NCI-H226 (cell line): ENCODE data around the gene TEPSIN.

Experiments
- DNase-seq: peaks from one replicate; pipeline ENCODE4 v3.0.0-alpha.2; 2015

The TEPSIN gene

DNA sequence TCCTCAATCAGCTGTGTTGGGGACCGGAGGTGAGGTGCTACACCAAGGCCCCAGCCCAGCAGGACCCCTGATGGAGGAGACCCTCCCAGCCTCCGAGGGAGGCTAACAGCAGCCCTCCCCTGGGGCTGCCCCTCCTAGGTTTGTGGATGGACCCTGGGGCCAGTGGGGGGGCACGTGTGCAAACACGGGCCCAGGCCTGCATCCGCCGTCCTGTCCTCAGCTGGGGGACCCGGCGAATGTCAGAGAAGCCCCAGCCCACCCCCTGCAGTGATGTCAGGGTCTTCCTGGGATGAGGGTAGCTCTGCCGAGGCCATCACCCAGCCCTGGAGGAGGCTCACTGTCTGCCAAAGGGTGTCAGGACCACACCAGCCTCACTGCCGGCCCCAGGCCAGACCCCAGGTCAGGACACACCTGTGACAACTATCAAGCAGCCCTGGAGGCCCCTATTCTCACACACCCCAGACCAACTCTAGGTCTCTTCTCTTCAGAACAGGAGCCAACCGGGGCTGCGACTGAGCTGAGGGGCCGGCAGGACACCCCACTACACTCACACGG, 42.8 kb downstream of the TEPSIN start:
- DNase-seq = no peak

DNA sequence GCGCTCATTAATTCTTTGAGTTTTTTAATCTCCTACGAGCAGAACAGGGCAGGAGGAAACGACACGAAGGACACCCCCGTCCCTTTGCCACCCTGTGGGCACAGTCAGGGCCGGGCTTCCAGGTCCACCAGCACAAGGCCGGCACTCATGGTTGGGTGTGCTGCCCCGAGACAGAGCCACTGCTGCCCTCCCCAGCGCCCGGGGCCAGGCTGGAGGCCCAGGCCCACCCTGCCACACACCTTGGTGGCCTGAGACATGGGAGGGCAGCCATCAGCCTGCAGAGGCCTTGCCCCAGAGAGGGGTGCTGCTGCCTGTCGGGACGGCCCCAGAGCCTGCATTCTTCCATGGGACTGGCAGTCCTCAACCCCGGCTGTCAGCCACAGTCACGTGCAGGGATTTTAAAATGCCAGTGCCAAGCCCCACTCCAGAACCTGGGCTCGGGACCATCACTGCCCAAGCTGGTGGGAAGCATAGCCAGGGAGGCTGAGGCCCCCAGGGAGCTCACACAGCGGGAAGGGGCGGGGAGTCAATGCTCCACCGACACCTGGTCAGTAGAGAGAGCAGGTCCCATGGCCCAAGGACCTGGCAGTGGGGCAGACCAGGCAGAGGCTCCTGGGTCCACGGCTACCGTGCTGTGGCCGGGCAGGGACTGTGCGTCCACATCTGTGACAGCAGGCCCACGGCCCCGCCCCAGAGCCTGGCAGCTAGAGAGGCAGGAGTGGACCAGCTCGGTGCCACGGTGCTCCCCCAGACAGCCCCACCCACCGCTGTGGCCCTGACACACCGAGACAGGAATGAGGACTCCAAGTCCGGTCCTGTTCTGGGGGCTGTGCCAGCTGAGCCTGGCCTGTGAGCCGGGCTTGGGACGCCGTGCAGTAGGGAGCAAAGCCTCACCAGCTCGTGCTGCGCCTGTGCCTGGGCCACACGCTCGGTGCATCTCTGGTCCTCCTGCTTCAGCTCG, 43.6 kb downstream of the TEPSIN start:
- DNase-seq = no peak

DNA sequence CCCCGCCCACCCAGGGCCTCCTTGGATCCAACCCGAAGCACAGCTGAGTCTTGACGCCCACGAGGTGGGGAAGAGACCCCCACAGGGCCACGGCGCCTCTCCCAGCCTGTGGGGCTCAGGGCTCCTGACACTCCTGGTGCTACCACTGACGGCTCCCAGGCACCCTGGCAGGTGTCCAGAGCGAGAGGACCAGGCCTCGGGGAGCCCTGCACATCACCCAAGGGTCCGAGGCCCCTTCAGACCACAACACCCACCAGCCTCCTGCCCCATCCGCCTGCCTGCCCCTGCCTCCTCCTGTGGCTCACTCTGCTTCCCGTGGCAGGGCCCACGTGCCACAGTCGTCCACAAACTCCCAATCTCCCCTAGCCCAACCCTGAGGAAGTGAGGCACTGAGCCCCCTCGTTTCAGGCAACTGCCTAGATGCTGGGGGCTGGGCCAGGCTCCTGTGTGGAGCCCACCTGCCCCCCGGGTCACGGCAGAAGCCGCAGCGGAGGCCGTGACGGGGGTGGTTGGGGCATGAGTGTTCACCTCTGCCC, 44.6 kb downstream of the TEPSIN start:
- no peak for DNase-seq

DNA sequence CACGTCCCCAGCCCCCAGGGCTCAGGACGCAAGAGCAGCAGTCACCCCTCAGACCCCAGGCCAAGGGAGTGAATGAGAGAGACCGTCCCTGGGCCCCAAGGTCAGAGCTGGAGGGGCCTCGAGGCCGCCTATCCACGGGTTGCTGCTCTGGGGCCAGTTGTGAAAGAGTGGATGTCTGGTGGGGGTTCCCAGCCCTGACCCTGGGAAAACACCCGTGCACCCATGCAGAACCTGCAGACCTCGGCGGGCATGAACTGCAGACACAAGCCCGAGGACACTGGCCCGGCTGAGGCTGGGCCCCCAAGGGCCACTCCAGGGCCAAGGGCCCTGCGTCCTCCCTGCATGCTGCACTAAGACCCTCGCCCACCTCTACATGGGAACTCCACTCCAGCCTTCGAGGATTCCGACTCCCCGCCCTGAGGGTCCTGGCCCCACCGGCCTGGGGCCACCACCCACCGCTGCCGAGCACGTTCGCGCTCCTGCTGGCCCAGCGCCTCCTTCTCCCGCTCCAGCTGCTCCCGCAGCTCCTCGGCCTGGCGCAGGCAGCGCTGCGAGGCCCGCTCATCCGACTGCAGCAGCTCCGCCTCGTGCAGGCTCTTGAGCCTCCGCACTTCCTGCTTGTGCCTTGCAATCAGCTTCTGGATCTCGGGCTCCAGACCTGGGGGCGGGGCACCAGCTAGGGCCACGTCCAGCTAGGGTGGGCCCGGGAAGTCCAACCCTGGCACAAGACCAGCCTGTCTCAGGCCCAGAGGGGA, 45.2 kb downstream of the TEPSIN start:
- no peak for DNase-seq

DNA sequence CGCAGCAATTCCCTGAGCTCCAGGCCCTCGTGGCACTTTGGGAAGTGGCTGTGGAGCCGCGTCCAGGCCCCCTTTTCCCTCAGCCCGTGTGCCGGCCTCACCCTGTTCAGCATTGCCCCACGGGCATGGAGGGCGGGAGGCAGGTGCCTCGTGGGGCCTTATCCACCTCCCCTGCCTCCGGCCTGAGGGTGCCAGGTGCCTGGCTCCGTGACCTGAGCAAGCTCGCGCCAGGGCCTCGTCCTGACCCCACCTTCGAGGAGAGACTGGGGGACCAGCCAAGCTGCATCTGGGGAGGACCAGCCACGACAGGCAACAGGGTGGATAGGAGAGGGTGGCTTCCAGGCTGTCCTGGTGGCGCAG, 45.8 kb downstream of the TEPSIN start:
- DNase-seq = no peak

DNA sequence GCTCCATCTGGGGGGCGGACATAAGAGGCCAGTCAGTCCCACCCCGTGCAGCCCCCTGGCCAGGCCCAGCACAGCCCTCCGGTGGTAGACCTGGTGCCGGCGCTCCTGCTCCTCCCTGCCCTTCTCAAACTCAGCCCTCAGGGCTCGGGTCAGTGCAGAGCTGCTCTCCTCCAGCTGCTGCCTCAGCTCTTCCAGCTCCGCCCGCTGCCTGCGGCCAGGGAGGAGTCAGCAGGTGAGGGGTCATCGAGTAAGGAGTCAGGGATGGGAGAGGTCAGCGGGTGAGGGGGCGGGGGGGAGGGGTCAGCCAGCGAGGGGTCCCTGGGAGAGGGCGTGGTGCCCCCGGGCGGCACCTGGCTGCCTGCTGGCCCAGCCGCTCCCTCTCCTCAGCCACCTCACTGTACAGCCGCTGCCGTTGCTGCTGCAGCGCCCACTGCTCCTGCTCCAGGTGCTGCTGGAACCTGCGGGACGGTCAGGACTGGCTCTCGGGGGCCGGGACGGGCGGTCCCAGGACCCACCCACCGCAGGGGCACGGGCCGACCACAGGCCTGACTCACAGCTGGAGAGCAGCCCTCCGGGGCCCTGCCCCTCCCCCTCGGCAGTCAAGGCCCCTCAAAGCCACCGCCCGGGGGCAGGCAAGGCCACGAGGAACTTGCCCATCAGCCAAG, 46.3 kb downstream of the TEPSIN start:
- no peak for DNase-seq

DNA sequence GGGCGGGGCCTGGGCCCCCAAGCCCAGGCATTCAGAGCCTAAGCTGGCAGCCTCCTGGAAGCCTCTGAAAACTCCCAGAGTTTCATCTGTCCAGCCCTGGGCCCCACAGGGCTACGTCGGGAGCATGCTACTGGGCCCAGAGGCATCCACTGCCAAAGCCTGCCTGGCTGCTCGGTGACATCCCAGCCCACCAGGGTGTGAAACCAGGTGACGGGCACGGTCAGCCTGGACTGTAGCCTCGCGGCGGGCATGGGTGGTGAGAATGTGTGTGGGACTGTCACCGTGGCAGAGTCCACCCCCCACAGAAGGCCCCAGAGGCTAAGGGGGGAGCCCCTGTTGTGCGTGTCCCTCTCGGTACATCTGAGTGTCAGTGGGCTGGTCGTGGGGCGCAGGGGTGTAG, 47.2 kb downstream of the TEPSIN start:
- no peak for DNase-seq

DNA sequence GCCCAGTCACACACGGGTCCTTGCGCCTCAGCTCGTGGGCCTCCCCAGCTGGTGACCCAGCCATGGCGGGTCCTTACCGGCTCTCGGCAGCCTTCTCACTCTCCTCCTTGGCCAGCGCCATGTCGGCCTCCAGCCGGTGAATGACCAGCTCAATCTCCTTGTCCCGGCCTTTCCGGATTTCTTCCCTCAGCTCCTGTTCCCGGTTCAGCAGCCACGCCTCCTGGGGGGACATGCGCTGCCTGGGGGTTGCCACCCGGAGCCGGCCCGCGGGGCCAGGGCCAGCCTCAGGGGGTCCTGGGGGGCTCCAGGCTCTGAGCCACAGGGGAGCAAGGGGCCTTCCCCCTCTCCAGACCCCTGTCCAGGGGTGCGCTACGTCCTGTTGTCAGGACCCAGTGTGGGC, 47.7 kb downstream of the TEPSIN start:
- no peak for DNase-seq

DNA sequence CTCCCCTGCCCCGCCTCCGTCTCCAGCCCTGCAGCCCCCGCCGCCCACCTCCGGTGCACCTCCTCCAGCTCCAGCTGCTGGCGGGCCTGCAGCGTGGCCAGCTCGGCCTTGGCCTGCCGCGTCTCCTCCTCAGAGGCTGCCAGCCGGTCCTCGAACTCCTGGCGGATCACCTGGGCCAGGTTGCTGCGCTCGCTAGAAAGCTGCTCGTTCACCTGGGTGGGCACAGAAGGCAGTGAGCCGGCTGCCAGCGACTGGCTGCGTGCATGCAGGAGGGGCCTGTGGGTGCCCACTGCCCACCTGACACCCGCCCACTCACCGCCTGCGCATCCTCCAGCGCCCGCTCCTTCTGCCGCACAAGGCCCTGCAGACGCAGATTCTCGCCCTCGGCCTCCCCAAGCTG, 48.3 kb downstream of the TEPSIN start:
- DNase-seq = no peak

DNA sequence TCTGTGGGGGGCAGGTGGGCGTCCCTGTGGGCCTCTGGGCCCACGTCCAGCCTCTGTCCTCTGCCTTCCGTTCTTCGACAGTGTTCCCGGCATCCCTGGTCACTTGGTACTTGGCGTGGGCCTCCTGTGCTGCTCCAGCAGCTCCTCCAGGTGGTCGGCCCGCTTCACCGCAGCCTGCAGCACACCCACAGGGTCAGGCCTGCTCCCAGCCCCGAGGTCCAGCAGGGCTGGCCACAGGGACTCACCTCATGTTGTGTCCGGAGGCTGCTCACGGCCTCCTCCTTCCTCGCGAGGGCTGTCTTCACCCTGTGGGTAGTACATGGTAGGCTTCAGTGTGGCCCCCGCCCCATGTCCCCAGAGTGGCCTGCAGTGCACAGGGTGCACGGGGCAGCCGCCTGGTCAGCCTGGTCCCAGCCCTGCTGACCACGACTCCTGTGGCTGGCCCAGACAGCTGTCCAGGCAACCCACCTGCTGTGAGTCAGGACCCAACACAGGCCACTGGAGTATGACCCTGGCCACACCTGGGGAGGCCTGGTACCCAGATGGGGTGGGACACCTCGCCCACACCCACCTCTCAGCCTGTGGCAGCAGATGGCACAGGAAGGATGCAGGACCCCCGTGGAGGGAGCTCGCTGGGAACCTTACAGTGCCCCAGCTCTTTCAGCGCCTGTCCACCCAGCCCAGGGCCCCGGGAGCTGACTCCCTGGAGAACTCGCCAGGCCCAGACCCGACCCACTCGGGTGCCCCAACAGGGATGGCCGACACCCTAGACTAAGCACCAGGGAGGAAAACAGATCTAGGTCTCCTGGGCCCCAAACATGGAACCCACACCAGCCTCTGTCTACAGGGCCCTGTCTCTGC, 49.0 kb downstream of the TEPSIN start:
- DNase-seq = no peak

DNA sequence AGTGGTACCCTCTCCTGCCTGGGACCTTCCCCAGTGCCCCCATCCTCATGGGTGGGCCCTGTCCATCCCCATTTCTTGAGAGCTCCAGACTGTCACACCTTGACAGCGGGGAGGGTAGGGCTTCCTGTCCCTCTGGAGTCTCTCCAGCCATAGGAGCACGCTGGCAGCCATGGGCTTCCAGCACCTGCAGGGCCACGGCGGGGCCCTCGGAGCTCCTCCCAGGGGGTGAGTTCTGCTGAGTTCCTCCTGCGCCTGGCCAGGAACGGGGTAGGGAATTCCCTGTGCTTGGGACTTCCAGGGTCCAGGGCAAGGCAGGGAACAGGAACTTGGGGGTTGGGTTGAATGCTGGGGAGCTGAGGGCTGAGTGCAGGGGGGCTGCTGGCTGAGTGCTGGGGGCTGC, 49.8 kb downstream of the TEPSIN start:
- DNase-seq = no peak

DNA sequence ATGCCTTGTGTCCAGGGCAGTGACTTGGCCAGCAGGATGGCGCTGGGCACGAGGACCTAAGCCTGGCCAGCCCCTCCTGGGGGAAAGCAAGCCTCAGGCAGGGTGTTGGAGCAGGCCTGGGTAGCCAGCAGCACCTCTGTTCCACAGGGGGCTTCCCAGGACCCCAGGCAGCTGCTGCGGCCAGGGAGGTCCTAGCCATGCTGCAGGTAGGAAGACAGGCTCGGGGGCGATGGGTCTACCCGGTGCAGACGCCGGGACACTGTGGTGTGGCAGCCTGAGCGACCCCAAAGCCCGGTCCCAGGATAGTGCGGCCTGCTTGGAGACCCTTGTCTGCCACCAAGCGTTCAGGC, 50.4 kb downstream of the TEPSIN start:
- no peak for DNase-seq

DNA sequence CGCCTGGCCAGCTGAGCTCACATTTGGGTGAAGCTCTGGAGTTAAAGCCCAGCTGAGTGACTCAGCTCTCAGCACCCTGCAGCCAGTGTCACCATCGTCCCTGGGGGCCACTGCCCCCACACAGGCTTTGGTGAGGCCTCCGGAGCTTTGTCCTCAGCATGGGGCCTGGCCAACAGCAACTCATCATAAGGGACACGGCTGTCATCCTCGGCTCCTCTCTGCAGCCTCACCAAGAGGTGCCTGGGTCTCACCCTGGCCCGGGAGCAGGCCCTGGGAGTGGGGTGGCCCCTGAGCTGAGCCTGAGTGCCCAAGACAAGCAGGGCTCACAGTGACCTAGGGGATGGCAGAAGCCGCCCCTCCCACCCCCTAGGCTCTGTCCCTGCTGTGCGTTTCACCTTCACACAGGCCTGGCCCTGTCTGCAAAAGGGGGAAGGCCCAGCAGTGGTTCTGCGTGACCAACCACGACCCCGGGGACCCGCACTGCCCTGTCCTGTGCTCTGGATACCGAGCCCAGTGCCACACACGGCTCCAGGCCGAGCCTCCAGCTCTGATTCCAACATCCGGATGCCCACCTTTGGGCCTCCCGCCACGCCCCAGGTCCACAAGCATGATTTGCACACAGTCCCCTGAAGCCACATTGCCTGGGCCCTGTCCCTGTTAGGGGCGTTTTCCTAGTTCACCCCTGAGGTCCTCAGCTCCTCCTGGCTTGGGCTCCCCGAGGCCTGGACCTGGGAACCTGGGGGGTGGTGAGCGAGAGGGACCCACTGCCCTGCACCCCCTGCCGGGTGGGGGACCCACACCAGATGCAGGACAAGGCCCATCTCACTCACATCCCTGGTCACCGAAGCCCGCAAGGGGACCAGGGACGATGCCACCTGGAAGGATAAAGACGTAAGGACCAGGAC, 51.0 kb downstream of the TEPSIN start:
- no peak for DNase-seq

DNA sequence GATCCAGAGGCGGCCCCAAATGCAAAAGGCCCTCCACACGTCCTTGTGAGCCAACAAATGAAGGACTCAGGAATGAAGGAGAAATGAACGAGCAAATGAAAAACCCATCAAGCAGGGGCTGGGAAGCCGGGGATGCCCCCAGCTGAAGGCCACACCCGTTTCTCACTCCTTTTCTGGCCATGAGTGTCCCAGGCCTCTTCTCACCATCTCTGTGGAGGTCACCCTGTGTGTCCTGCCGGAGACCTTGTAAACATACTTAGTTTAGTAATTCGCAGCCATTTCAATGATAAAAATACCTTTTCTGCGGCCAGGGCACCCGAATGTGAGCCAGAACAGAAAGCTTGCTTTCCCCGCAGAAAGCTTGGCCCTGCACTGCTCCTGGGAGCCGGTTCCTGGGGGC, 51.7 kb downstream of the TEPSIN start:
- DNase-seq = no peak

DNA sequence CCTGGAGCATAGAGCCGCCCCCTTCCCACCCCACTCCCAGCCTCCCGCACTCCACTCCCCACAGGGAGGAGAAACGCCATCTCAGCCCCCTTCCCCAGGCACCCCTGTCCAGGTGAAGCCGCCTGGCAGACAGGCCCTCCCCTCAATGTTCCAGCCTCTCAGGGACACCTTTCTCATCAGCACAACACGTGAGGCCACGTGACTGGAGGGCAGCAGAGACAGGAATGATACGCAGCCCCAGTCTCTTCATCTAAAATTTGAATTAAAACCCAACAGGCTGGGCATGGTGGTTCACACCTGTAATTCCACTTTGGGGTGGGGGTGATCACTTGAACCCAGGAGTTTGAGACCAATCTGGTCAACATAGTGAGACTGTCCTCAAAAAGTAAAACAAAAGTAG, 52.7 kb downstream of the TEPSIN start:
- no peak for DNase-seq

DNA sequence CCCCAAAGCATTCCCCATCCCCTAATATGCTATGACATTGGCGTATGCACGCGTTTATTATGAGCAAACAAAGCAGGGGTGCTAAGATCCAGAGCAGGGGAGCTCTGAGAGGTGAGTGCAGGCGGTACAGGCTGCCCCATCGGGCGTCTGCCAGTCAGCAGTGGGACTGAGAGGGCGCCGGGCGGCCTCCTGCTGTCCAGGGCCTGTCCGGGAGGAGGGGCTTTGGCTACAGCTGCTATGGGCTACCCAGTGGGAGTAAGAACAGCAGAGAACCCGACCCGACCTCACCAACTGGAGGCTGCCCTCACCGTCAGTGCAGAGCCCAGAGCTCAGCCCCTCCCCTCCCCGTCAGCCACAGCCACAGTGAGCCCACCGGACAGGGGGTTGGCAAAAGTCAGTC, 54.3 kb downstream of the TEPSIN start:
- DNase-seq = no peak

DNA sequence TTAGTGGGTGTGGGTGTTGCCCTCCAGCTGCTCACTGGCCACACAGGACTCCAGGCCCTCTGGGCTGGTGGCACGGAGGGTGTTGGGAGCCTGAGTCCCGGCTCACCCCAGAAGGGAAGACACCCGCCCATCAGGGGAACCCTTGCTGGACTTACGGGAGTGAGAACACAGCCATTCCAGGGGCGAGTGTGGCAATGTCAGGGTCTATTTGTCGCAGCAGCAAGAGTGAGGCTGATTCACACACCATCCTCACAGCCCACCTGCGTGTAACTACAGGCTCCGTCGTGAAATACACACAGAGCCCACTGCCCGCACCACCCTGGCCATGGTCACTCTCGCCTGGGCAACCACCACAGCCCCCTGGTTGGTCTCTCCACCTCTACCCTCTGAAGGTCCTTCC, 55.0 kb downstream of the TEPSIN start:
- no peak for DNase-seq

DNA sequence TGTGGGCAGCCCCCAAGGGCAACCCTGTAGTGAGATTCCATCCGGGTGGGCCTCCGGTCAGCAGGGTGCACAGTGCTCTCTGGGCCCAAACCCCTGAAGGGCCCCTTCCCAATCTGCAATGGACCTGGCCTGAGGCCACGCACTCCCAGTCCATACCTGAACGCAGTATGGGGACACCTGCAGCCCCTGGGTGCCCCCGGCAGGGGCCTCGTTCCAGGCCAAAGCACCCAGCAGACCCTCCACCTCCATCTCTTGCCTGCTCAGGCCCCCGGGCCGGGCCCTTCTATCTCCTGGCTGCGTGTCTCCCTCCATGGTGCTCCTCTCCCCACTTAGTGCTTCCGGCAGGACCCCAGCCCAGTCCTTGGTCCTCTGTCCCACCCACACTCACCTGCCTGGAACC, 55.5 kb downstream of the TEPSIN start:
- DNase-seq = no peak

DNA sequence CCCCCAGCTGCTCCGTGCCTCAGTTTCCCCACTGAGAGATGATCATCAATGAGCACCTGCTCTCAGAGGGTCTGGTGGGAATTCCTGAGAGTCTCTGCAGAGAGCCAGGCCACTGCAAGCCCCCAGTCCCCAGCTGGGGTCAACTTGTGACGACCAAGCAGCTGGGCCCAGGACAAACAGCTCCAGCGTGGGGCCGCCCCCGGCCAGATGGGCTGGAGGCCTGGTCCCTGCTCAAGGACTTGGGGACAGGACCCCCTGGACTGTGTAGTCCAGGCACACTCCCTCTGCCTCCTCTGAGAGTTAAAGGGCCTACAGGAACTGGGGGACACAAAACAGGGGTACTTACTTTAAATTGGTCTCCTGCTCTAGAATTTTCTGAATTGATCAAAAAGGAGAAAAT, 56.3 kb downstream of the TEPSIN start:
- DNase-seq = no peak

DNA sequence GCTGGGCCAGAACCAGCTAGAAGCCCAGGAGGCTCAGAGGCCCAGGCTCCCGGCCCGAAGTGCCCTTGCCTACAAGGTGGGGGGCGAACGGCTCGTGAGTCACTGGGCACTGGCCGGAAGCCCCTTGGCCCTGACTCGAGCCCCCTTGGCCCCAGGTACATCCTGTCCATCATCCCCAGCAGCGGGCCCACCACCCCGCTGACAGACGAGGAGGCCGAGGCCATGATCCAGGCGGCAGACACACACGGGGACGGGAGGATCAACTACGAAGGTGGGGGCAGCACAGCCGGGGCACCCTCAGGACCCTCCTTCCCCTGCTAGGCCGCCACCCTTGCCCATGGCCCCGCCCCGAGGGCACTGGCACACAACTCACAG, 57.1 kb downstream of the TEPSIN start:
- DNase-seq = no peak
